K562 (cell line): ENCODE measurements around the gene KRTAP5-5.
"Not testable (repeated sequence)": the region's sequence is repeated elsewhere in the genome, so short reads cannot be mapped to it uniquely, and the experiment has no call there.

Experiments used
- CTCF ChIP-seq, 3 experiments: IDR thresholded peaks in 2 of 3; conservative IDR thresholded peaks in 1 of 3; 2 replicates each; pipeline ENCODE4 v1.5.1; 2011 to 2012; ENCODE audit warnings: low read length in 3 of 3, mild to moderate bottlenecking in 3 of 3, control low read depth in 2 of 3, improper control_type of control experiment in 1 of 3, inconsistent platforms in 1 of 3, low read depth in 1 of 3, mixed read lengths in 1 of 3, moderate library complexity in 1 of 3; ENCODE audit not compliant: insufficient read depth in 2 of 3
- RFX5 ChIP-seq: IDR thresholded peaks from 2 replicates; pipeline ENCODE4 v1.6.1; 2011; ENCODE audit warnings: low read depth, mild to moderate bottlenecking, improper control_type of control experiment, low read length
- TSHZ1 ChIP-seq: fragments of 250-450 bp; sonication (Bioruptor Pico); IDR thresholded peaks from 2 replicates; pipeline ENCODE4 v1.4.0; 2020; ENCODE audit warnings: mild to moderate bottlenecking, moderate library complexity
- ZNF12 ChIP-seq: sonication (generic); formaldehyde crosslinking; IDR thresholded peaks from 2 replicates; pipeline ENCODE4 v1.4.0; 2020; ENCODE audit warnings: mild to moderate bottlenecking, missing genetic modification reagents

- TF ChIP-seq CTCF (IDR thresholded peaks at IDR 0.05 in 2 of 3, conservative IDR thresholded peaks at IDR 0.05 in 1 of 3; ENCODE audit: insufficient read depth in 2 of 3, low read depth in 1 of 3, low read length in 3 of 3); ZNF12 (CRISPR knock-in tag); TSHZ1; RFX5: not testable (repeated sequence)
Measured at GRCh38 chr11:1607901-1608300, 21.7 kb upstream of the KRTAP5-5 start.
